ENCODE data around the gene PHF2.

The PHF2 gene

GRCh38 chr9:93568169-93568568, 8.2 kb upstream of the PHF2 start:
- no peak for DNase-seq (ENCODE audit: low read depth)

GRCh38 chr9:93569621-93570174, 6.7 kb upstream of the PHF2 start:
- no peak for DNase-seq (ENCODE audit: low read depth)

- no peak for DNase-seq (ENCODE audit: low read depth)
These were observed 4.2 kb upstream of the PHF2 start for GRCh38 chr9:93572221-93572620.

- no peak for DNase-seq (ENCODE audit: low read depth)
These were observed 3.5 kb upstream of the PHF2 start for GRCh38 chr9:93572636-93573515.

- no peak for DNase-seq (ENCODE audit: low read depth)
These were observed 2.9 kb upstream of the PHF2 start for GRCh38 chr9:93573516-93573828.

GRCh38 chr9:93574091-93574899, 2.1 kb upstream of the PHF2 start:
- DNase-seq (ENCODE audit: low read depth): no peak

GRCh38 chr9:93574900-93575795, 1.2 kb upstream of the PHF2 start:
- DNase-seq (ENCODE audit: low read depth): no peak

- DNase-seq (ENCODE audit: low read depth): peak; percentile 43
These were observed 557 bp upstream of the PHF2 start for GRCh38 chr9:93575796-93576257.

GRCh38 chr9:93577078-93577974, 942 bp downstream of the PHF2 start:
- DNase-seq (ENCODE audit: low read depth): peak; percentile 20

- no peak for DNase-seq (ENCODE audit: low read depth)
These were observed 1.7 kb downstream of the PHF2 start for GRCh38 chr9:93577975-93578682.

GRCh38 chr9:93578844-93579243, 2.5 kb downstream of the PHF2 start:
- DNase-seq (ENCODE audit: low read depth): no peak

- no peak for DNase-seq (ENCODE audit: low read depth)
These were observed 3.5 kb downstream of the PHF2 start for GRCh38 chr9:93579711-93580516.

- no peak for DNase-seq (ENCODE audit: low read depth)
These were observed 4.4 kb downstream of the PHF2 start for GRCh38 chr9:93580654-93581380.

- DNase-seq (ENCODE audit: low read depth): no peak
These were observed 5.7 kb downstream of the PHF2 start for GRCh38 chr9:93582115-93582514.

- DNase-seq (ENCODE audit: low read depth): no peak
These were observed 6.2 kb downstream of the PHF2 start for GRCh38 chr9:93582550-93582949.

GRCh38 chr9:93585259-93585658, 8.9 kb downstream of the PHF2 start:
- DNase-seq (ENCODE audit: low read depth): no peak

- no peak for DNase-seq (ENCODE audit: low read depth)
These were observed 9.3 kb downstream of the PHF2 start for GRCh38 chr9:93585695-93586094.

- DNase-seq (ENCODE audit: low read depth): no peak
These were observed 10.1 kb downstream of the PHF2 start for GRCh38 chr9:93586290-93587057.
